ENCODE measurements around the gene ZNF728. TPM values are rescaled to one million over a fixed set of nuclear protein-coding genes. Genes with fewer than 3 reads are reported as not detected.

ZNF728 gene
- total RNA-seq, 5 donors from 2014 or later (not counting 1 experiment from before 2014, with no cell fraction given): not detected

Other genes starting within 250 kb of the ZNF728 start
- gene ZNF99, start 219.0 kb downstream of the ZNF728 start, total RNA-seq: under 1 TPM in 1 of 5 donors, not detected in 4; 0.07 TPM
- gene ZNF723, start 170.9 kb downstream of the ZNF728 start, total RNA-seq: not detected
- under 1 TPM in 2 of 5 donors, not detected in 3; 0.09 to 0.20 TPM for gene ZNF730, start 113.8 kb upstream of the ZNF728 start, total RNA-seq
- 1 to 10 TPM; 3.3 to 6.5 (median 6.0) TPM for gene ZNF724, start 247.2 kb upstream of the ZNF728 start, total RNA-seq